Neural crest cell (in vitro differentiated cells): Measurements from ENCODE around the gene COTL1. TPM values are rescaled to one million over a fixed set of nuclear protein-coding genes. Genes with fewer than 3 reads are reported as not detected.
"Not testable (repeated sequence)": the region's sequence is repeated elsewhere in the genome, so short reads cannot be mapped to it uniquely, and the experiment has no call there.

ENCODE experiments used
- DNase-seq: peaks from one replicate; pipeline ENCODE4 v3.0.0; 2021; ENCODE audit warnings: low read depth, mixed read lengths, low spot score
- H3K27ac Mint-ChIP-seq: one replicate; pipeline ENCODE4 v1.8.0; 2021; ENCODE audit warnings: mild to moderate bottlenecking, mixed read lengths; ENCODE audit not compliant: unreplicated experiment
- H3K27me3 Mint-ChIP-seq: 2 replicates; pipeline ENCODE4 v1.8.0; 2021; ENCODE audit warnings: low read depth, mild to moderate bottlenecking, mixed read lengths
- H3K36me3 Mint-ChIP-seq: 2 replicates; pipeline ENCODE4 v1.8.0; 2021; ENCODE audit warnings: low read depth, mild to moderate bottlenecking, mixed read lengths
- H3K4me1 Mint-ChIP-seq: 2 replicates; pipeline ENCODE4 v1.8.0; 2021; ENCODE audit warnings: mixed read lengths
- H3K4me3 Mint-ChIP-seq: one replicate; pipeline ENCODE4 v1.8.0; 2021; ENCODE audit warnings: mild to moderate bottlenecking, mixed read lengths
- H3K9me3 Mint-ChIP-seq: 2 replicates; pipeline ENCODE4 v1.8.0; 2021; ENCODE audit warnings: mixed read lengths
- total RNA-seq: library from RNA; stranded (reverse); gene quantifications from 2 replicates; pipeline ENCODE4 v1.2.1, GENCODE V29; 2021
- TF ChIP-seq, protein P1 (sequence below): fragments of 200-600 bp; sonication (generic); conservative IDR thresholded peaks from 2 replicates; pipeline ENCODE4 v1.5.0; 2021; ENCODE audit warnings: antibody characterized with exemption, mild to moderate bottlenecking

Gene COTL1
- total RNA-seq, 1 donor from 2014 or later = 357 TPM

- H3K4me1 Mint-ChIP-seq = peaks cover 15% of the 10 kb centered on the region
- TF ChIP-seq, protein P1, sequence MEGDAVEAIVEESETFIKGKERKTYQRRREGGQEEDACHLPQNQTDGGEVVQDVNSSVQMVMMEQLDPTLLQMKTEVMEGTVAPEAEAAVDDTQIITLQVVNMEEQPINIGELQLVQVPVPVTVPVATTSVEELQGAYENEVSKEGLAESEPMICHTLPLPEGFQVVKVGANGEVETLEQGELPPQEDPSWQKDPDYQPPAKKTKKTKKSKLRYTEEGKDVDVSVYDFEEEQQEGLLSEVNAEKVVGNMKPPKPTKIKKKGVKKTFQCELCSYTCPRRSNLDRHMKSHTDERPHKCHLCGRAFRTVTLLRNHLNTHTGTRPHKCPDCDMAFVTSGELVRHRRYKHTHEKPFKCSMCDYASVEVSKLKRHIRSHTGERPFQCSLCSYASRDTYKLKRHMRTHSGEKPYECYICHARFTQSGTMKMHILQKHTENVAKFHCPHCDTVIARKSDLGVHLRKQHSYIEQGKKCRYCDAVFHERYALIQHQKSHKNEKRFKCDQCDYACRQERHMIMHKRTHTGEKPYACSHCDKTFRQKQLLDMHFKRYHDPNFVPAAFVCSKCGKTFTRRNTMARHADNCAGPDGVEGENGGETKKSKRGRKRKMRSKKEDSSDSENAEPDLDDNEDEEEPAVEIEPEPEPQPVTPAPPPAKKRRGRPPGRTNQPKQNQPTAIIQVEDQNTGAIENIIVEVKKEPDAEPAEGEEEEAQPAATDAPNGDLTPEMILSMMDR = no peak
- no peaks in the 10 kb centered on the region for H3K27me3 Mint-ChIP-seq
- H3K27ac Mint-ChIP-seq = no peak overlapping the region
- H3K36me3 Mint-ChIP-seq = no peaks in the 10 kb centered on the region
- H3K4me3 Mint-ChIP-seq = no peak overlapping the region
- no peak for DNase-seq
- peaks cover 2% of the 10 kb centered on the region for H3K9me3 Mint-ChIP-seq
Measured at GRCh38 chr16:84633622-84634021, 15.7 kb upstream of the COTL1 start.

GRCh38 chr16:84632862-84633261 lies 15.0 kb upstream of the COTL1 start:
- H3K4me3 Mint-ChIP-seq, DNase-seq, H3K27ac Mint-ChIP-seq, H3K36me3 Mint-ChIP-seq, H3K27me3 Mint-ChIP-seq, H3K9me3 Mint-ChIP-seq: not testable (repeated sequence)
- H3K4me1 Mint-ChIP-seq = peaks cover 11% of the 10 kb centered on the region

DNA sequence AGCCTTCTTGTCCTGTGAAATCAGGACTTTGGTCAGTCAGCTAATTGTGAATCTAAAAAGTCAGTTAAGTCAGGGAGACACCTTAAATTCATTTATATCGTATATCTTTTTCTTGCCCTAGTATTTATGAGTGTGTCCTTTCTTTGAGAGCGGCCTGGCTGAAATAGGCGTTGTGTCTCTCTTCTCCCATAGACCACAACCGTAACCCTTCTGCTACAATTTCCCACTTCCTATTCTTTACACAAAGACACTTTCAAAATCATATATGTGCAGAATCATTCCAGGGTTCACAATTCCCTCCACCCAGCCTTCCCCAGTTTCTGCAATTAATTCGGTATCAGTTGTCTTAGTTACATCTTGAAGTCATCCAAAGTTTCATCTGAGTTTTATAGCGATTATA lies 14.0 kb upstream of the COTL1 start:
- Mint-ChIP-seq H3K27me3 (no peaks in the 10 kb centered on the region), H3K36me3 (no peaks in the 10 kb centered on the region), H3K4me1 (peaks cover under 1% of the 10 kb centered on the region), H3K4me3 (no peak overlapping the region), H3K9me3 (peaks cover 2% of the 10 kb centered on the region), H3K27ac (no peak overlapping the region)
- DNase-seq = no peak
- TF ChIP-seq, protein P1 = no peak

- Mint-ChIP-seq H3K27me3 (no peaks in the 10 kb centered on the region), H3K9me3 (no peaks in the 10 kb centered on the region), H3K4me3 (no peak overlapping the region), H3K36me3 (no peaks in the 10 kb centered on the region), H3K4me1 (no peaks in the 10 kb centered on the region), H3K27ac (no peak overlapping the region)
- TF ChIP-seq, protein P1 = no peak
- no peak for DNase-seq
Measured at GRCh38 chr16:84631153-84631466, 13.2 kb upstream of the COTL1 start.

DNA sequence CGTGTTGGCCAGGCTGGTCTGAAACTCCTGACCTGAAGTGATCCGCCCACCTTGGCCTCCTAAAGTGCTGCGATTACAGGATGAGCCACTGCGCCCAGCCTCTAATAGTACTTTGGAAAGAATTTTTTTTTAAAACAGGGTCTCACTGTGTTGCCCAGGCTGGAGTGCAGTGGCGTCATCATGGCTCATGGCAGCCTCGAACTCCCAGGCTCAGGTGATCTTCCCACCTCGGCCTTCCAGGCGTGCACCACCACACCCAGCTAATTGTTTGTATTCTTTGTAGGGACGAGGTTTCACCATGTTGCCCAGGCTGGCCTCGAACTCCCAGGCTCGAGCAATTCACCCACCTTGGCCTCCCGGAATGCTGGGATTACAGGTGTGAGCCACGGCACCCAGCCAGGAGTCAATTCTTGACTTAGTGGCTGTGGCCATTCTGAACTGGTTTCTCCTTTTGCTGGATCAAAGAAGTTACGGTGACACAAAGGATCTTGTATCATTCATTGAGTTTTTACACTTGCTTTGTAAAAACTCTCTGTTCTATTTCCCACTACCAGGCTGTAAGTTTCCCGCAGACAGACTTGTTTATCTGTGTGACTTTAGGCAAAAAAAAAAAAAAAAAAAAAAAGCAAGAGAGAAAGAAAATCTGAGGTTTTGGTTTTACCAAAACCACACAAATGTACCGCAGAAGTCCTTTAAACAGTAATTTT lies 12.7 kb upstream of the COTL1 start:
- no peak overlapping the region for H3K4me3 Mint-ChIP-seq
- no peaks in the 10 kb centered on the region for H3K36me3 Mint-ChIP-seq
- H3K27ac Mint-ChIP-seq = no peak overlapping the region
- TF ChIP-seq, protein P1 = no peak
- no peaks in the 10 kb centered on the region for H3K4me1 Mint-ChIP-seq
- no peaks in the 10 kb centered on the region for H3K9me3 Mint-ChIP-seq
- no peak for DNase-seq
- no peaks in the 10 kb centered on the region for H3K27me3 Mint-ChIP-seq

DNA sequence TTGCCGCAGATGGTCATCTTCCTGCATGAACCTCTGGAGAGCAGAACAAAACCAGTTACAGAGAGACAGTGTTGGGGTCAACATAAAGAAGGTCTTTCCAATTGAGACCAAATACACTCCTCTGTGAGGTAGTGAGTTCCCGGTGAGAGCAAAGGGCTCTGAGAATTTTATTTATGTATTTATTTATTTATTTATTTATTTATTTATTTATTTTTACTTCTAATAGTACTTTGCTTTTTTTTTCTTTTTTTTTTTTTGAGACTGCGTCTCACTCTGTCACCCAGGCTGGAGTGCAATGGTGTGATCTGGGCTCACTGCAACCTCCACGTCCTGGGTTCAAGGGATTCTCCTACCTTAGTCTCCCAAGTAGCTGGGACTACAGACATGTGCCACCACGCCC lies 12.1 kb upstream of the COTL1 start:
- no peaks in the 10 kb centered on the region for H3K9me3 Mint-ChIP-seq
- DNase-seq = no peak
- H3K4me1 Mint-ChIP-seq = no peaks in the 10 kb centered on the region
- TF ChIP-seq, protein P1 = no peak
- H3K4me3 Mint-ChIP-seq = no peak overlapping the region
- no peaks in the 10 kb centered on the region for H3K27me3 Mint-ChIP-seq
- no peak overlapping the region for H3K27ac Mint-ChIP-seq
- H3K36me3 Mint-ChIP-seq = no peaks in the 10 kb centered on the region
